GM19467 (cell line): Measurements from ENCODE around the gene DOCK2.

ENCODE experiments used
- ATAC-seq: cut with Tn5 transposase; IDR thresholded peaks from one replicate; pipeline ENCODE4 v1.9.1; 2021; ENCODE audit warnings: mild to moderate bottlenecking, moderate library complexity; ENCODE audit not compliant: unreplicated experiment

The DOCK2 gene

DNA sequence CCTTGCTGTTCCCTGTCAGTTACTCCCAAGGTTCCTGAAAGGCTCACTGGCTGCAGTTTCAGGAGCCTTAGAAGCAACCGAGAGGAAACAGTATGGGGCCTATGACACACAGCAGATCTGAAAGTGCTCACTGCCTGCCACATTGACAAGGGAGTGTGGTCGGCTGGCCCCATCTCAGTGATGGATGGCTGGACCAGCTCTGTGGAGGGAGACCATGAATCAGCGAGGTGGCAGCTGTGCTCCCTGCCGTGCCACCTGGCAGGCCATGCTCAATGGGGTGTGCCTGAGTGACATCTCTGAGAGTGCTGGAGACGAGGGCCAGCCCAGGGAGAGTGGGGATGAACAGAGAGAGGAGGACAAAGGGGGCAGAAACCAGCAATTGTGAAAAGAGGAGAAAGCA lies 49.1 kb downstream of the DOCK2 start:
- peak; percentile 79 for ATAC-seq

DNA sequence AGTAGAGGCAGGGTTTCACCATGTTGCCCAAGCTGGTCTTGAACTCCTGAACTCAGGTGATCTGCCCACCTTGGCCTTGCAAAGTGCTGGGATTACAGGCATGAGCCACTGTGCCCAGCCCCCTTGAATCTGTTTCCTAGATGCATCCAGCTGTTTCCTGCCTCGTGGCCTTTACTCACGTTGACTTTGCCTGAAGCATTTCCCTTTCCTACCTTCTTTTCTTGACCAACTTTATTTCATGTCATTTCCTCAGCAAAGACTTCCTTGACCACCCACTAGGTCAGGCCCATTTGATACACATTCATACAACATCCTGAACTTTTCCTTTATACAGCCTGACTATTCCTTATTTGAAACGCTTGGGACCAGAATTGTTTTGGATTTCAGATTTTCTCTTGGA lies 51.0 kb downstream of the DOCK2 start:
- ATAC-seq: no peak

DNA sequence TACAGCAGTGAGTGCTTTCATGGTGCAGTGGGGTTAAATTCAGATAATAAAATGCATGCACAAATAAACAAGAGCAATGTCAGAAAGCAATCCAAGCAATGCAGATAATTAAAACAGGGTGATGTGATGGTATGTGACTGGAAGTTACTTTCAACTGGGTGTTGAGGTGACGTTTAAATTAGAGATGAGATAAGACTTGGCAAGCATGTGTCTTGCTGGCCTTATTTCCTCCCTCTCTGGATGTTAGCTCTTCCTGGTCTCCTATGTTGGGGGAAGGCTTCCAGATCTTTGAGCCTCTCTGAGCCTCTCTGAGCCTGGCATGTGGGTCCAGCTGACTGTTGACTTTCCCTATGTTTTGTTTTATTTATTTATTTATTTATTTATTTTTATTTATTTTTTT lies 54.4 kb downstream of the DOCK2 start:
- ATAC-seq: no peak

DNA sequence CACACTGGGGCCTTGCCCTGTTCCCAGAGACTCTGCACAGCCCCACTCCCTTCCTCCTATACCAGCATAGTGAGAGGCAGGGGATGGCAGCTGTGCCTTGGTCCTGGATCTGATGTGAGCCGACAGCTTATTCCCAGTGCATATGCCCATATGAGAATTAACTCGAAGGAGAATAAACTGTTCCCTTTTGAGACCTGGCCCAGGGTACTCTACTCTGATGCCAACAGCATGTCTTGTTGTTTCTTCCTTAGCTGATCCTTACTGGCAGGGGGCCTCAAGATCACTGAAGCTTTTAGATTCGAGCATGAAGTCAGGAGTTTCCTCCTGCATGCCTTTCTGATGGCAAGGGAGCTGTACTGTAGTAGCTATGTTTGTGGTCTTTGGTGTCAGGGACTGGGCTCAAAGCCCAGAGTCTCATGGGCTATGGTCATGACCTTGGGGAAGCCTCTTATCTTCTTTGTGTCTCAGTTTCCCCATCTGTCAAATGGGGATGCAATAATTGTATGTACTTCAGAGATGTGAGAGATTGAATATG lies 57.1 kb downstream of the DOCK2 start:
- ATAC-seq: no peak

DNA sequence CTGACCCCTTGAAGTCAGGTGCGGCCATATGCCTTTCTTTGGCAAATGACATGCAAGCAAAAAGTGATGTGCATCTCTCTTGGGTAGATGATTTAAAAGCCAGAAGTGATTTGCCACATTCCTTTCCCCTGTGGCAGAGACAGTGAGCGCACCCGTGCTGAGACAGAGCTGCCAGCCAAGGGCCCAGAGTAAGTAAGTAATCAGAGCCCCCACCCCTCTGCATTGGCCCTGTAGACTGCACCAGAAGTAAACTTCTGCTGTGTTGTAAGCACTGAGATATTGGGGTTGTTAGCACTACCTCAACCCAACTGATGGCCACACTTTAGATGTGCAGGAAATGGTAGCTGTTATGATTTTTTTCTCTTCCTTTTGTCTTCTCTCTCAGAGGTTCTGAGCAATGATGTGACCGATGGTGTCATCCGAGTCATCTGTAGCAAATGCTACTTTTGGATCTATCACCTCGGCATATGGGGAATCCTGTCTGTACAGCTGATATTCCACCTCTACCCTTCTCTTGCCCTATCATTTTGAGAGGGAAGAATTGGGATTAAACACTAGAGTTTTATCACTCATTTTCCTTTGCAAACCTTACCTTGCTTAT lies 58.0 kb downstream of the DOCK2 start:
- ATAC-seq: no peak

DNA sequence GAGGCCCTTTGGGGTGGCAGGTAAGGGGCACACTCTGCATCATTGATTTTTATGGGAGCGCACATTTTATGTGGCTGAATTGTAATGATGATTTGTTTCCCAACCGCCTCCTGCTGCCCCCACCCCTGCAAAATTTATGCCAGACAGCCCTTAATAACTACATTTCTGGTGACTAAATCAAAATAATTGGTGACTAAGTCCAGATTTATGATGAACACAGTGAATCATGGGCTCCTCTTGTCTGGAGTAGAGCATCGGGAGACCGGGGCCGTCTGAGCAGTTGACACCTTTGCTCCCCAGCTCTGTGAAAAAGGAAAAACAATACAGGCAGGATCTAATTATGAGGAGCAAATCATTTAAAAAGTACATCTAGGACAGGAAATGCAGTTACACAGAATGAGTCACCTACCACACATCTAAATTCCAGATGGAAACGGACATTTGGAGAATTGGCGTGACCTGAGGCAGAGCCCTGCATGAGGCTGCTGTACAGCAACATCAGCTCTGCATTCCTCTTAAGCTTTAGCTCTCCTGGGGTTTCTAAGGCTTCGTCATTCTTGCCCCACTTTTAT lies 58.9 kb downstream of the DOCK2 start:
- no peak for ATAC-seq

DNA sequence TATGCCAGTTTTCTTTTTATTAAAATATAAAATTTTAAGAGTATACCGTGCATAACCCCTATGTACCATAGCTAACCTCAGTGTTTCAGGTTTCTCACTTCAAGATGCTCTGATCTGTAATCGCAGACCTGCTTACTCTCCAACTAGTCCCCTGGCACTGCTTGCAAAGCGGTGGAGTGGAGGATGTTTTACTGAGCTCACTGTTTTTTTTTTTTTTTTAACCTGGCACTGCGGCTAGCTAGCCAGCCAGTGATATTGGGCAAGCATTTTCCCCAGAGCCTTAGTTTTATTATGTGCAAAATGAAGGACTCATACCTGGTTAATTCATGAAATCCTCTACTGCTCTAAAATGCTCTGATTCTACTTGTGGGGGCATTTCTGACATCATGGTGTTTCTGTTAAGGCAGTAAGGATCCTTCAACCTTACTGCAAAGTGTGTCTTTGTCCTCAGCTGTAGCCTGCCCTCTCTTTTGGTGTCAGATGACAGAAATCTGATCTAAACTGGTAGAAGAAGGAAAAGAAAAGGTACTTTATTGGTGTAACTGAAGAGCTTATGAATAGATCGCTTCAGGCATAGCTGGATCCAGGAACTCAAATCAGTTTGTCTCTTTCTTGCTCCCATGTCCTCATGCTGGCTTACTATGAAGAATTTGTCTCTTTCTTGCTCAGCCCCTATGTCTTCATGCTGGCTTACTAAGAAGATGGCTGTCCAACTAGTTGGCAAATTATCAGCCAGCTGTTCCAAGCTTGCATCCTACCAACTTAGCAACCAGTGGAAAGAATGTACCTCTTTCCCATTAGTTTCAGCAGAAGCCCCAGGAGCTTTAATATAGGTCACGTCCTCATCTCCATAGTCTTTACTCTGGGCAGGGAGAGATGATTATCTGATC lies 59.8 kb downstream of the DOCK2 start:
- ATAC-seq: no peak

DNA sequence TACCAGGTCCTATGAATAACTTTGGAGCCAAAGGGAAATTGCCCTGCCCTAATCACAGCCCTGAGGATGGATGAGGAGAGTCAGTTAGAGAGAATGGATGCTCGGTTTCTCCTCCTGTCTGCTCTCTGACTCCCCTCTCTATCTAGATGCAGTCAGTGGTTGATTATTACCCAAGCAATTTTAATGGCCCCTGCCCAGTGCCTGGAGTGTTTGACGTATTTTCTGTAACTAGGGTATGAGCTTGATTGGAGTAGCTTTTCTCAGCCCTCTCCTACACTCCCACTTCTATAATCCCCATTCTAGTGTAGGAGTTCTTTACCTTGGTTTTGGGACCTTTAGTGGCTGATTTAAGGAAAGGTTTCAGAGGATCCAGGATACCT lies 60.4 kb downstream of the DOCK2 start:
- no peak for ATAC-seq

DNA sequence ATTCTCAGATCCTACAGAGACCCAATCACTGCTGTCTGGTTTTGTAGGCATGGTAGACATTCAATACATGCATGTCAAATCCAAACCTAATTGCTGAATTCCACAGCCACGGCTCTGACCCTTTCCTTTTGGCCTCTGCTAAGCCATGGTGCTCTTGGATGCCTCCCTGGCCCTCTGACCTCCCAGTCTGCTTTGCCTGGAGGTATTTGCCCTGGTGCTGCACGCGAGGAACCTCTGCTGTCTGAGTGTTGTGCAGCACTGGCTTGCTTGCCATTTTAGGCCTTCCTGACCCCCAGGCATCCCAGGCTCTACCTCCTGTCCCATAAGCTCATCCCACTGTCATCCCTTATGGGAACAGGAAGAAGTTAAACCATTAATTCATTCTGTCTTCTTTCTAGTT lies 60.9 kb downstream of the DOCK2 start:
- ATAC-seq: no peak

DNA sequence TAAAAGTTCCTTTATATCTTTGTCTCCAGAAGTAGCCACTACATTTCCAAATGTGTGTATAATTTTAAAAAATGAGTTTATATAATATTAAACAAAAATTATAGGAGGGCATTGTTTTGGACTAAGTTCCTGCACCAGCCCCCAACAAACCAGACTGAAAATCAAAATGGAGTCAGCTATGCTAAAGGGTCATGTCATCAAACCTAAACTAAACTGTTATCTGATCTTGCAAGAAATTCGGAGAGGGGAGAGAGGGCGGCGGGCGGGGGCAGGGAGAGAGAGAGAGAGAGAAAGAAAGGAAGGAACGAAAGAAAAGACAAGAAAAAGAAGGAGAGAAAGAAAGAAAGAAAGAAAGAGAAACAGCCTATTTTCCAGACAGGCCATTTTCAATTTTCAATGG lies 63.5 kb downstream of the DOCK2 start:
- ATAC-seq: no peak

DNA sequence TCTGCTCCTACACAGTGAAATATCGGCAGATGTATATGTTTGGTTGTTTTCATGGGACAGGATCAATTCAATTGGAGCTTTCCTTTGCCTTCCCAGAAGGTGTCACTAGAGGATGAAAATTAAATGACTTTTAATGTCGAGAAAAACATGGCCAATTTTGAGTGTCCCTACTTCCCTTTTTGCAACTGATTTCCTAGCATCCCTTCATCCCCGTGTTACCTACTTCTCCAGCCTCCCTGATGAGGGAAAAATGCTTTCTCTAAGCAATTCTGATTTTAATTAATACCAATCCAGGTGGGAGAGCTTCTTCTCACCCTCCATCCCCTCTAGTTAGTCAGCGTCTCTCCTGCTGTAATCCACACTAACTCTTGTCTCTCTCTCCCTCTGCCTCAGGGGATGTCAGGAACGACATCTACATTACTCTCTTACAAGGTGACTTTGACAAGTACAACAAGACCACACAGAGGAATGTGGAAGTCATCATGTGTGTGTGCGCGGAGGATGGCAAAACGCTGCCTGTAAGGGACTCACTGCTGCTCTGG lies 64.9 kb downstream of the DOCK2 start:
- ATAC-seq: no peak

DNA sequence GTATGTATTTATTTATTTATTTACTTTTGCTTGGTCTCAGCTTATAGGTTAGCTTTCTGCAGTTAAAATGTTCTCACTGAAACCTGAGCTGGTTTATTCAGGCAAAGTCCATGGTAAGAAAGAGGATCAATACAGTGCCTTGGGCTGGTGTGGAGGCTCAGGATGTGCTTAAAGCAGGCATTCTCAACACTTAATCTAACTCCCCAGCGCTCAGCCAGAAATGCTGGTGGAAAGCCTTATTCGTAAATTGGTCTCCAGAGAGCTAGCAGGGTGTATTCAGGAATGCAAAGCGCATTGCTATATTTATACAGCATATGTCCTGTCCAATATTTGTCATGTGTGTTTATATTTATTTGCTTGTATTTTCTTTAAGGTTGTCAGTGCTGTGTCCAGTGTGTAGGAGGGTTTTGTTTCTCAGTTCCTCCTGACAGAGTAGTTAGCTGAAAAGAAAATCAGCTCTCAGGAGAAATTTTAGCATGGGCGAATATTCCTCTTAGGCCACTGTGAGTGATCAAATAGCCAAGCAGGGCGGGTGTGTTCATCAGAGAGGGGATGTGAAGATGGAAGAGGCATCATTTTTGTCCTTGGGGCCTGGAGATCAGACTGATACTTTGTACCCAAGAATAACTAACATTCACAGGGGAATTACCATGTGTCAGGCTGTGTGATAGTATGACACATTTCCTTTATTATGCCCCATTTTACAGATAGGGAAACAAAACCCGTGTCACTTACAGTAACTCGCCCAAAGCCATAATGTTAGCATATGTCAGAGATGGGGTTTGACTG lies 65.8 kb downstream of the DOCK2 start:
- peak; percentile 58 for ATAC-seq

DNA sequence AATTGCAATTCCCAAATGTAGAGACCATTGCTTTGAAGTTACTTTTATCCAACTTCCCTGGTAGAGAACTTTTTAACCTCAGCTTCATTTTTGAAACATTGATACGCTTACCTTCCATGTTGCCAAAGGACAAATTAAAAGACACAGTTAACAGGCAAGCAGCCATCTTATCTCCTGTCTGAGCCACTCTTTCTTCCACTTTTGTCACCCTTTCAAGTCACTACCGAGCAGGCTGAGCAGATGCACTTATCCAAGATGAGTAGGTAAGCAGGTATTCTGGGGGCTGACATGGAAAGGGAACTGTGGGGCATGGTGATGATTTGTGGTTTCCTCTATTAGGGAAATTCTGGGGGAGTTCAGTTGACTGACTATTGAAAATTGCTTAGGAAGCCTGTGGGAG lies 66.7 kb downstream of the DOCK2 start:
- no peak for ATAC-seq

DNA sequence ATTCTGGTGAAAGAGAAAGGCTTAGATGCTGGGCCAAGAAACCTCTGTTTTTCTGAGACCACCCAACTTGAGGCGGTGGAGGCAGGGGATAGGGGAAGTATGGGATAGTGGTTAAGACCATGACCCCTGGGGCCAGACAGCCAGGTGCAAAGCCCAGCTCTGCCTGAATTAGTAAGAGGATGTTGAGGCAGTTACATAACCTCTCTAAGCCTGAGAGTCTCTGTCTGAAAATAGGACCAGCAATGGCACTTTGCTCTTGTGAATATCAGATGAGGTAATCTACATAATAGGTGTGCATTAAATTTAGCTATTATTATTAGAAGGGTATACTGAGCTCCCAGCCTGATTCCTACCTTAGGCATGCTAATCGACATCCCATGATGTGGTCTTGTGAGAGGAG lies 68.2 kb downstream of the DOCK2 start:
- no peak for ATAC-seq

DNA sequence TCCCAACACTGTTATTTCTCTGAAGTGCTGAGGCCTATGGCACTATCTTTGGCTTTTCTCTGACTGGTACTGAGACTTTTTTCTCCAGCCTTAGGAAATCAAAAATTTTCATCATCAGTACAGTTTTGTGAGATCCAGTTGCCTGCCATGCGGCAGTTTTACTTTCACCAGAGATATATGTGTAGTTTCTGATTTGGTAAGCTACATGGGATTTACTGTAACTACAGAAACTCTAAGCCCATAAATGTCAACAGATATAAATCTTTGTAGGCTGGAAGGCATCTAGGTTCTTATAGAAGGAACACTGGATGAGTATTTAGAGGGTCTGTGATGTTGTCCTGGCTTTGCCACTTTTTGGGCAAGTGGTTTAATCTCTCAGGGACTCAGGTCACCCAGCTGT lies 69.0 kb downstream of the DOCK2 start:
- no peak for ATAC-seq

DNA sequence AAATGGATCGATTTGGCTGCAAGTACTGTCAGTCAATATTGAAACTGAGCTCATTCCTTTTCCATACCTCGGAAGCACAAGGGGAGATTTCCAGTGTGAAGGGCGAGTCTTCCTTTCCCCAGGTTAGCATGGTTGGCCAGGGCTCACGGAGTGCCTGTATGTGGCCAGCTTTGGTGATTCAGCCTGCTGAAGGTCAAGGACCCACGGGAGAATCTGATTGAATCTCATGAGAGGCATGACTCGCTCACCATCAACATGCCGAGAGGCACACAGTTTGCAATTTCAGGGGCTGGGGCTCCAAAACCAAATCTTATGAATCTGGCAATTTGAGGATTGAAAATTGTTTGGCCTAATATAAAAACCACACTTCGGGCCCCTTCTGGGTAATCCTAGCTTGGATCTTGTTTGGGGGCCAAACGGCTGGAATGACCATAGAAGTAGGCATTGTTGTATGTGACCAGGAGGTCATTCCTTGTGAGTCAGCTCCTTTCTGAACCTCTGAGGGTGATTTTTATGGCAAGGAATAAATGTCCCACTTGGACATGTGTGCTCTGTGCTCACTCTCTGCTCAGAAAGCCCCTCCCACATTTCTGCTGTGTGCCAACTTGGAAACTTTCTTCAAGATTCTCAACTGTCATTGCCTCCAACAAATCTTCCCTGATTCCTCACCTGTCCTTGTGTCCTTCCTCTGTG lies 69.8 kb downstream of the DOCK2 start:
- no peak for ATAC-seq

DNA sequence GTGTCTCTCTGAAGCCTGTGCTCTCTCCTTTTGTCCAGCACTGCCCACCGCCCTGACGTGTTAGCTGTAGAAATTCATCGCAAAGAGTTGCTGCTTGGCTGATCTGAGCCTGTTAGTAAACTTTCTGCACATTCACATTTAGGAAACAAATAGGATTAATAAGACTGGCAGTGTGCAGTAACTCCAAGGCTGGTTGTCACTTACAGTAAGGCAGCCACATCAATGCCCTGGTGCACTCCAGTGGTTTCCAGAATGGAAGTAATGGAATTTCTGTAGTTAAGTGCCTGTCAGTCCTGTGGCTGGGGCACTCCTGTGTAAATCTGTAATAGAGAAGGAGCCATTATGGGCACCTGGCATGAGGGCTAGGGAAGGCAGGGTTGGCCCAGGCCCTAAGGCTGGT lies 70.6 kb downstream of the DOCK2 start:
- ATAC-seq: no peak

DNA sequence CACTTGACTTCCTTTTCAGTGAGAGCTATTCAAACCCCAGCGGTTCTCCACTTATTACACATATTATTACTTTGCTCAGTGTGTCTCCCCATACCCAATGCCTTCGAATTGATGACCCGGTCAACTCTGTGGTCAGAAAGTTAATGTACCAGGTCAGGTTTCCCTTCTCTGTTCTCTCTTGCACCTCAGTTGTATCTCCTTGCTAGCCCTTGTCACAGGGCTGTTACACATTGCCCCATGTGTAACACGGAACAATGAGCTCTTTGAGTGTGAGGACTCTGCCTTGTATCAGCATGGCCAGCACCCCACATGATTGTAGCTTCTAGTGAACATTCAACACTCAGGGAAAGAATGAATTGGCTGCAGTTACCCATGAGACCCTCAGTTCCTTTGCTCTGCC lies 73.6 kb downstream of the DOCK2 start:
- no peak for ATAC-seq

DNA sequence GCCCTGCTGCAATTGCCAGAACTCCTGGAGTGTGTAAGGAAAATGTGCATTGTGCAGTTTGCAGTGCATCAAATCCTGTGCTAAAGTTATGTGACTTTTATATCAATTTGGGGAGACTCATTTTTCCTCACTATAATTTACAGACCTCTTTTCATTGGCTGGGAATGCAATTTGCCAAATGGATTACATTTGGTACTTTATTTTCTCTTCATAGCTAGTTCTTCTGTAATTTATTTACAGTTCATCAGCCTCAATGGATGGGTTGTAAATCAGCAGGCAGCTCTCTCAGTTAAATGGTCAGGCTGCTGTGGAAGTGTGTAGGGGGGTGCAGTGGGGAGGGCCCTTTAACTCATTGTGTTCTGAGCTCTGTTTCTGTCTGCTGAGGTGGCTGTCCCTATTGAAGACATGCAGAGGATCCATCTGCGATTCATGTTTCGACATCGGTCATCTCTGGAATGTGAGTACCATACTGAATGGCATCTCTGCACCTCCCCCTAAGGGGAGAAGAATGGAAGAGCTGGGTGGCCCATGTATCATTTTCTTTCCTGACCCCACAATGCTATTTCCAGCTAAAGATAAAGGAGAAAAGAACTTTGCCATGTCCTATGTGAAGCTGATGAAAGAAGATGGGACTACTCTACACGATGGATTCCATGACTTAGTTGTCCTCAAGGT lies 74.6 kb downstream of the DOCK2 start:
- no peak for ATAC-seq

DNA sequence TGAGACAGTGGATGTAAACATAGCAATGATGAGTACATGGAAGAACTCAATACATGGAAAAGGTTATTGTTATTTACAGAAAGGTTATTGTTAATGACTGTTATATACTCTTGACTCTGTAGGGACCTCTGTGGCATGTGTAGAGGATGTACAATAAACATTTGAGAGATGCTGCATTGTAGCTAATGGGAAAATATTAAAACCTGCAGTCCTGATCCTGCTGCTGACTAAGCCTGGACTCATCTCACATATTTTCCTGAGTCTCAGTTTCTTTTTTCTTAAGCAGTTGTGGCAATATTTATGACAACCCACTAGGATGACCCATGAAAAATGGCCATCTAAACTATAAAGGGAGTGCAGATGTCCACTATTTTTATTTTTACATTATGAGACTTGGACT lies 75.4 kb downstream of the DOCK2 start:
- no peak for ATAC-seq
